Prostate gland (tissue), 2 donors: ENCODE data around the gene PKHD1.

Source experiments
- POLR2A ChIP-seq: fragments of 450-650 bp; IDR thresholded peaks from one replicate; pipeline ENCODE4 v1.6.1; 2016; ENCODE audit warnings: antibody characterized with exemption, mild to moderate bottlenecking
- TF ChIP-seq, protein P1 (sequence below), 4 experiments: fragments of 200-600 bp in 2 of 4; fragments of 450-650 bp in 2 of 4; sonication (generic) in 2 of 4; IDR thresholded peaks; 1 replicate in 3 of 4; 2 replicates in 1 of 4; pipeline ENCODE4 v1.5.1; 2016 to 2019; ENCODE audit warnings: antibody characterized with exemption in 4 of 4, mild to moderate bottlenecking in 2 of 4, moderate library complexity in 2 of 4

DNA sequence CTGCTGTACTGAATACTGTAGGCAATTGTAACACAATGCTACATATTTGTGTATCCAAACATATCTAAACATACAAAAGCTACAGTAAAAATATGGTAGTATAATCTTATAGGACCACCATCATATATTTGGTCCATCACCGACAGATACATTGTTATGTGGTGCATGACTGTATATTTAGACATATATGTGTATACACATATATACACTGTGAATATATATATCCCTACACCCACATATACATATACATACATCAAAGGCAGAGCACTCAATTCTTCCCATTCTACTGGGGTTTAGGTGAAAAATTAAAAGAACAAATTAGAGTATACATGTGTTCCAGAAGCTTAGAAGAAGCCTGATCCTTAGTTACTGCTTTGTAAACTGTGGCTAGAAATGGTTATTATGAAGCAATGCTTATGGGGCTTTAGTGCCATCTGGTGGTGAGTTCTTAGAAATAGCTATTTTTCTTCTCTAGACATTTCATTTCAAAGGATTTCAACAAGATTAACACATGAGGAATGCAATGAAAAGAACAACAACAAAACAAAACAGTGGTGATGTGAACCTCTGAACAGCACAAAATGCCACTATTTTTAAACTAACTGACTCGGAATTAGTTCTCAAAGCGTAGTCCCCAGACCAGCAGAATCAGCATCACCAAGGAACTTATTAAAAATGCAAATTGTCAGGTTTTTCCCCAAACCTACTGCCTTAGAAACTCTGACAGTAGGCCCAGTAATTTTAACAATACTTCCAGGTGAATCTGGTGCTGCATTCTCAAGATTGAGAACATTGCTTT lies 38.0 kb downstream of the PKHD1 start:
- TF ChIP-seq, protein P1, sequence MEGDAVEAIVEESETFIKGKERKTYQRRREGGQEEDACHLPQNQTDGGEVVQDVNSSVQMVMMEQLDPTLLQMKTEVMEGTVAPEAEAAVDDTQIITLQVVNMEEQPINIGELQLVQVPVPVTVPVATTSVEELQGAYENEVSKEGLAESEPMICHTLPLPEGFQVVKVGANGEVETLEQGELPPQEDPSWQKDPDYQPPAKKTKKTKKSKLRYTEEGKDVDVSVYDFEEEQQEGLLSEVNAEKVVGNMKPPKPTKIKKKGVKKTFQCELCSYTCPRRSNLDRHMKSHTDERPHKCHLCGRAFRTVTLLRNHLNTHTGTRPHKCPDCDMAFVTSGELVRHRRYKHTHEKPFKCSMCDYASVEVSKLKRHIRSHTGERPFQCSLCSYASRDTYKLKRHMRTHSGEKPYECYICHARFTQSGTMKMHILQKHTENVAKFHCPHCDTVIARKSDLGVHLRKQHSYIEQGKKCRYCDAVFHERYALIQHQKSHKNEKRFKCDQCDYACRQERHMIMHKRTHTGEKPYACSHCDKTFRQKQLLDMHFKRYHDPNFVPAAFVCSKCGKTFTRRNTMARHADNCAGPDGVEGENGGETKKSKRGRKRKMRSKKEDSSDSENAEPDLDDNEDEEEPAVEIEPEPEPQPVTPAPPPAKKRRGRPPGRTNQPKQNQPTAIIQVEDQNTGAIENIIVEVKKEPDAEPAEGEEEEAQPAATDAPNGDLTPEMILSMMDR (IDR thresholded peaks at IDR 0.05), result peak in 3 of 4 experiments; percentile 52 to 72 (median 68)
- TF ChIP-seq POLR2A, result no peak
